ENCODE results near the gene ILKAP.

DNA sequence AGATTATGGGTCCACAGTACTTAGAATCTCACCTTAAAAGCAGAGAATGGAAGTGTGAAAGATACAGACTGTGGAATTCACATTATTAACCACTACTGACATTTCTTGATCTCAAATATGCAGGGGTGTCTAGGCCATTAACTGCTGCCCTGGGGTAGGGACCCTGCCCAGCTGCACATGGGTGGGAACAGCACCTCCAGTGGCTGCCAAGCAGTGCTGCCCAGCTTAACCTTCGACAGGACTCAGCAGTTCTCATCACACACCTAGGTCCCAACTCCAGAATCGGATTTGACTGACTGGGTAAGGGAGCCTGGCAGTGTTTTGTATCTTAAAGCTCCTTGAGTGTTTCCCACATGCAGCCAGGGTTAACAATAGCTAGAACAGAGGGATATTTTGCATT lies 29.8 kb downstream of the ILKAP start:
- TF ChIP-seq, protein P1, sequence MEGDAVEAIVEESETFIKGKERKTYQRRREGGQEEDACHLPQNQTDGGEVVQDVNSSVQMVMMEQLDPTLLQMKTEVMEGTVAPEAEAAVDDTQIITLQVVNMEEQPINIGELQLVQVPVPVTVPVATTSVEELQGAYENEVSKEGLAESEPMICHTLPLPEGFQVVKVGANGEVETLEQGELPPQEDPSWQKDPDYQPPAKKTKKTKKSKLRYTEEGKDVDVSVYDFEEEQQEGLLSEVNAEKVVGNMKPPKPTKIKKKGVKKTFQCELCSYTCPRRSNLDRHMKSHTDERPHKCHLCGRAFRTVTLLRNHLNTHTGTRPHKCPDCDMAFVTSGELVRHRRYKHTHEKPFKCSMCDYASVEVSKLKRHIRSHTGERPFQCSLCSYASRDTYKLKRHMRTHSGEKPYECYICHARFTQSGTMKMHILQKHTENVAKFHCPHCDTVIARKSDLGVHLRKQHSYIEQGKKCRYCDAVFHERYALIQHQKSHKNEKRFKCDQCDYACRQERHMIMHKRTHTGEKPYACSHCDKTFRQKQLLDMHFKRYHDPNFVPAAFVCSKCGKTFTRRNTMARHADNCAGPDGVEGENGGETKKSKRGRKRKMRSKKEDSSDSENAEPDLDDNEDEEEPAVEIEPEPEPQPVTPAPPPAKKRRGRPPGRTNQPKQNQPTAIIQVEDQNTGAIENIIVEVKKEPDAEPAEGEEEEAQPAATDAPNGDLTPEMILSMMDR (IDR thresholded peaks at IDR 0.05), result no peak
- TF ChIP-seq POLR2AphosphoS5 (IDR thresholded peaks at IDR 0.05), result no peak

Measured in esophagus muscularis mucosa (tissue), 3 donors.